Measurements from ENCODE around the gene WFIKKN1.
A peak's percentile ranks its signal among the peaks of the same experiment; 100 is the strongest.

WFIKKN1 gene

GRCh38 chr16:674214-674881, 43.6 kb downstream of the WFIKKN1 start:
- DNase-seq (ENCODE audit: low spot score): no peak

- DNase-seq (ENCODE audit: low spot score): no peak
Measured at GRCh38 chr16:674968-675883, 44.4 kb downstream of the WFIKKN1 start, which contains the start of gene RHBDL1. TSS of gene RHBDL1 (plus strand) at chr16:675671. CDS start at chr16:675791, 120 bp downstream.

DNA sequence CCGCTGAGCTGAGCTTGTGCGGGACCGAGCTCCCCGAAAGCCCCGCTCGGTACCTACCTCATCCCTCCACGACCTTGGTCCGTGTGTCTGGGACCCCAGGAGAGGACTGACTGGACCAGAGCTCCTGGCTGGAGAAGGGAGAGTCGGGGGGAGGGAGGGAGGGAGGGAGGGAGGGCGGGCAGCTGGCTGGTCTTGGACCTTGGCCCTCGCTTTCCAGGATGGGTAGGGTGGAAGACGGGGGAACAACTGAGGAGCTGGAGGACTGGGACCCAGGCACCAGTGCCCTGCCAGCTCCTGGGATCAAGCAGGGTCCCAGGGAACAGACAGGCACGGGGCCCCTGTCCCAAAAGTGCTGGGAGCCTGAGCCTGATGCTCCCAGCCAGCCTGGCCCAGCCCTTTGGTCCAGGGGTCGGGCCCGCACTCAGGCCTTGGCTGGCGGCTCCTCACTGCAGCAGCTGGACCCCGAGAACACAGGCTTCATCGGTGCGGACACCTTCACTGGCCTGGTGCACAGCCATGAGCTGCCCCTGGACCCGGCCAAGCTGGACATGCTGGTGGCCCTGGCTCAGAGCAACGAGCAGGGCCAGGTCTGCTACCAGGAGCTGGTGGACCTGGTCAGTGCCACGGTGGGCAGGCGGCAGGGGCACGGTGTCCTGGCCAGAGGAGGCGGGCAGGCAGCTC, 45.2 kb downstream of the WFIKKN1 start:
- no peak for DNase-seq (ENCODE audit: low spot score)

- DNase-seq (ENCODE audit: low spot score): no peak
Measured at GRCh38 chr16:676565-676902, 45.7 kb downstream of the WFIKKN1 start.

DNA sequence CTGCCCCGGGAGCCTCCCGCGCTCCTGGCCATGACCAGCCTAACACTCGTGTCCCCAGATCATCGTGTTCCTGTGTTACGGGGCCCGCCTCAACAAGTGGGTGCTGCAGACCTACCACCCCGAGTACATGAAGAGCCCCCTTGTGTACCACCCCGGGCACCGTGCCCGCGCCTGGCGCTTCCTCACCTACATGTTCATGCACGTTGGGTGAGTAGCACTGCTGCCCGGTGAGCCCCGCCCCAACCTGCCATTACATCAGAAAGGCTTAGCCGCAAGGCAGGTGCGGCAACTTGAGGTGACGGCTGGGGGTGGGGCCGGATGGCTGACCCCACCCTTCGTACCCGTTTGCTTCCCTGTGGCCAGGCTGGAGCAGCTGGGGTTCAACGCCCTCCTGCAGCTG, 46.1 kb downstream of the WFIKKN1 start:
- no peak for DNase-seq (ENCODE audit: low spot score)

DNA sequence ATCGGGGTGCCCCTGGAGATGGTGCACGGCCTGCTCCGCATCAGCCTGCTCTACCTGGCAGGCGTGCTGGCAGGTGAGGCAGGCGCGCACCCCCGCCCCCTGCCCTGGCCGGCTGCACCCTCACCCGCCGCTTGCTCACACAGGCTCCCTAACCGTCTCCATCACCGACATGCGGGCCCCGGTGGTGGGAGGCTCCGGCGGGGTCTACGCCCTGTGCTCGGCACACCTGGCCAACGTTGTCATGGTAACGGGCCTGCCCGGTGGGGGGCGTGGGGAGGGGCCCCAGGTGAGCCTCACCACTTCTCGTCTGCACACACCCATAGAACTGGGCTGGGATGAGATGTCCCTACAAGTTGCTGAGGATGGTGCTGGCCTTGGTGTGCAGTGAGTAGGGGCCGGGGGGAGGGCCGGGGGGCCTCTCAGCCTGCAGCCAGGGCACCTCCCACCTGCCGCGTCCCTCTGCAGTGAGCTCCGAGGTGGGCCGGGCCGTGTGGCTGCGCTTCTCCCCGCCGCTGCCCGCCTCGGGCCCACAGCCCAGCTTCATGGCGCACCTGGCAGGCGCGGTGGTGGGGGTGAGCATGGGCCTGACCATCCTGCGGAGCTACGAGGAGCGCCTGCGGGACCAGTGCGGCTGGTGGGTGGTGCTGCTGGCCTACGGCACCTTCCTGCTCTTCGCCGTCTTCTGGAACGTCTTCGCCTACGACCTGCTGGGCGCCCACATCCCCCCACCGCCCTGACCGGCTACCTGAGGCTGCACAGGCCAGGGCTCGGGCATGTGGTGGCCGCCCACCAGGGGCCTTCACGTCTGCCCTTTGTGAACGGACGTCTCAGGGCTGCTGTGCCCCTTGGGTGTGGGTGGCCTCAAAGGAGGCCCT, 46.8 kb downstream of the WFIKKN1 start:
- no peak for DNase-seq (ENCODE audit: low spot score)

- DNase-seq (ENCODE audit: low spot score): no peak
Measured at GRCh38 chr16:678209-678857, 47.5 kb downstream of the WFIKKN1 start.

- no peak for DNase-seq (ENCODE audit: low spot score)
Measured at GRCh38 chr16:678858-679813, 48.4 kb downstream of the WFIKKN1 start.

DNA sequence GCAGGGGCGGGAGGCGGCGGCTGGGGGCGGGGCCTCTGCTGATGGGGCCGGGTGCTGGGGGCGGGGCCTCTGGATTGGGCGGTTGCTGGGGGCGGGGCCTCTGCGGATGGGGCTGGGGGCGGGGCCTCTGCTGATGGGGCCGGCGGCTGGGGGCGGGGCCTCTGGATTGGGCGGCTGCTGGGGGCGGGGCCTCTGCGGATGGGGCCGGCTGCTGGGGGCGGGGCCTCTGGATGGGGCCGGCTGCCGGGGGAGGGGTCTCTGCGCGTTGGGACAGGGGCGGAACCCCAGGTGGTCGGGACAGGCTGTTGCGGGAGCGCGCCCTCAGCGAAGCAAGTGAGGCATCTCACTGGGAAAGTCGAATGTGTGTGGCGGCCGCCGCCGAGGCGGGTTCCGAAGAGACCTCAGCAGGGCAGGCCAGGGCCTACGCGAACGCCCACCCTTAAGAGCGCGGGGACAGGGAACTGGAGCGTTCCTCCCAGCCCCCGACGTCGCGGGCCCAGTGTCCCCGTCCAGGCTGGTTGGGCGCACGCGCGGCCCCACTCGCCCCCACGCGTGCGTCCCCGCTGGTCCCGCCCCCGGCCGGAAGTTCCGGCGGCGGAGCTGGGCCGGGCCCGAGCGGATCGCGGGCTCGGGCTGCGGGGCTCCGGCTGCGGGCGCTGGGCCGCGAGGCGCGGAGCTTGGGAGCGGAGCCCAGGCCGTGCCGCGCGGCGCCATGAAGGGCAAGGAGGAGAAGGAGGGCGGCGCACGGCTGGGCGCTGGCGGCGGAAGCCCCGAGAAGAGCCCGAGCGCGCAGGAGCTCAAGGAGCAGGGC, 49.2 kb downstream of the WFIKKN1 start, which contains the start of gene STUB1:
TSS of gene STUB1 (plus strand) at position 597 of the 811 bp plus-strand sequence. CDS start at position 713, 116 bp downstream.
- peak; percentile 91 for DNase-seq (ENCODE audit: low spot score)

- DNase-seq (ENCODE audit: low spot score): no peak
Measured at GRCh38 chr16:680625-680945, 49.8 kb downstream of the WFIKKN1 start.

- peak; percentile 40 for DNase-seq (ENCODE audit: low spot score)
Measured at GRCh38 chr16:680967-681745, 50.4 kb downstream of the WFIKKN1 start.

- no peak for DNase-seq (ENCODE audit: low spot score)
Measured at GRCh38 chr16:681746-682427, 51.1 kb downstream of the WFIKKN1 start.

GRCh38 chr16:682493-683395, 52.0 kb downstream of the WFIKKN1 start:
- DNase-seq (ENCODE audit: low spot score): no peak

DNA sequence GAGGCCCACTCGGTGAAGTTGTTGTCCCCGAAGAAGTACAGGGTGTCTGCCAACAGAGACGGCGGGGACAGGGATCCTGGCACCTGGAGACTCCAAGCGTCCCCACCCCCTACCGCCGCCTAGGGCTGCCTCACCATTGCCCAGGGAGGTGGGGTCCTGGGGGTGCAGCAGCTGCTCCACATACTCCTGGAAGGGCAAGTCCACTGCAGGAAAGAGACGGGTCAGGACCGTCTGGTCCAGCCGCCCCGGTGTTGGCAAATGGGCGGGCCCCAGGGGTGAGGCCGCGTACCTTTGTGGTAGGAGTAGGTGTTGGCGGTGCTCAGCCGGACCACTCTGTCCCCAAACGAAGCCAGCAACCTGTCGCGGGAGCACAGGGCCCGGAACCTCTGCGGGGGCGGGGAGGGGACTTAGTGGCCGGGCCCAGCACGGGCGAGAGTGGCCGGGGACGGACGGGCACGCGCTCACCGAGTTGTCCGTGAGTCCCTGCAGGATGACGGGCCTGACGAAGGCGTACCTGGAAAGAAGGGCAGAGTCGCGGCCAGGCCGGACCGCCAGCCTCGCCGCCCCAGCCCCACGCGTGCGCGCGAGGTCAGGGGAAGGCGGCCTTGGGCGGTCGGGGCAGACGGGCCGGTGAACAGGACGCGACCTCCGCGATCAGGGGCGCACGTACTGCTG, 52.7 kb downstream of the WFIKKN1 start:
- DNase-seq (ENCODE audit: low spot score): no peak

Data from hepatic stellate cell (primary cell).